HG03280 (cell line): ENCODE measurements around the gene CTNNA1.

Experiments used
- ATAC-seq: cut with Tn5 transposase; IDR thresholded peaks from one replicate; pipeline ENCODE4 v1.9.1; 2021; ENCODE audit warnings: mild to moderate bottlenecking, moderate library complexity; ENCODE audit not compliant: unreplicated experiment

Gene CTNNA1

DNA sequence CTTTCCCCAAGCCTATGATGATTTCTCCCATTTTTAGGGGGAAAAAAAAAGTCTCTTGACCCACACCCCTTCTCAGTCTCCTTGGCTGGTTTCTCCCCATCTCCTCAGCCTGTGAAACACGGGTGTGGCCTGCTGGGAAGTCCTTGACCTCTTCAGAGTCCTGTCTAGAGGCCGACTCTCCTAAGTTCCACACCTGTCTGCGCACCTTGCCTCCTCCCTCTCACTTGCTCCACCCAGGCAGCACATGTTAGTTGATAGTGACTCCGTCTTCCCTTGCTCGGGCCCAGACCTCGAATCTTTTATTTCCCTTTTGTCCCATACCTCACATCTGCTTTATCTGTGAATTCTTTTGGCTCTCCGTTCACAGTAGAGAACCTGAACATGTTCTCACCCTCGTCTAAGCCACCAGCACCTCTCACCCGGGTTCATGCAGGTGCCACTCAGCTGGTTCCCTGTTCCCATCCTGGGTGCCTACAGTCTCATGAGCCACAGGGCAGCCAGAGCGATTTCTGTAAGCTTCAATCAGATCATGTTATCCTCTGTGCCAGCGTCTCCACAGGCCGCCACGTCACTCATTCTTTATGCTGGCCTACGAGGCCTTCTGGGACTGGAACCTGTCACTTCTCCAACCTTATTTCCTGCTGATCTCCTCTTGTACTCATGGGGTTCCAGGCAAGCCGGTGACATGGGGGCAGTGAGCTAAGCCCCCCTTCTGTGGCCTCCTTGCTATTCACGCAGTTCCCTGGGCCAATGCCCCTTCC is 173.6 kb downstream of the CTNNA1 start:
- no peak for ATAC-seq

DNA sequence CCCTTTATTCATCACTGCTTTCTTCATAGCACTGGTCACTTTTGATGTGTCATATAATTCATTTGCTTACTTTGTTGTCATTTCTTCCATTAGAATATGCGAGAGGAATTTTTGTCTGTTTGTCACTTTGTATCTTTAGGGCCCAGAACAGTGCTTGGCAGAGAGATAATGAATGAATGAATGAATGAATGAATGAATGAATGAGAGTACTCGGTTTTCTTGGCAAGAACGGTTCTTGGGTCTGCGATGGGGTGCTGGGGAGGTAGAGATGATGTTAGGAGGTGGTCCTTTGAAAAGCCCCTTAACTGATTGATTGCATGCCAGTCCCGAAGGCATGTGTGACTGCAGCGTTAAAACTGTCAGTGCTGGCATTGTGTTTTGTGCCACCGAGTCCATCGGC is 174.3 kb downstream of the CTNNA1 start:
- no peak for ATAC-seq

DNA sequence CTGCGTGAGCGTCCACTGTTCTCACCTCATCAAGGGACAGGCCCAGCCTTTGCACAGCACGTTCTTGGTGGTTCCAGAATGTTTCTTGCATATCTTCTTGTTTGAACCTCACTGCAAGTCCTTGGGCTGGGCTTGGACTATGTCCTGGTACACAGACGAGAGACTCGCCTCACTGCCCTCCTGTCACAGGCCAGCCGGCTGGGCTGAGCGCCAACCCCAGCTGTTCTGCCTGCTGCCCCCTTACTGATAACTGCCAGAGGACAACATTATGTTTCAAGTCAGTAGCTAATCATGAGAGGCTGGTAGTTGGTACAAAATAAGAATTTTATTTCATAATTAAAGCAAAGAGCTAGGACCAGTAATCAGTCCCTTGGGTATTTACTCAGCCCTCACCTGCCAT is 174.8 kb downstream of the CTNNA1 start:
- ATAC-seq, result no peak

DNA sequence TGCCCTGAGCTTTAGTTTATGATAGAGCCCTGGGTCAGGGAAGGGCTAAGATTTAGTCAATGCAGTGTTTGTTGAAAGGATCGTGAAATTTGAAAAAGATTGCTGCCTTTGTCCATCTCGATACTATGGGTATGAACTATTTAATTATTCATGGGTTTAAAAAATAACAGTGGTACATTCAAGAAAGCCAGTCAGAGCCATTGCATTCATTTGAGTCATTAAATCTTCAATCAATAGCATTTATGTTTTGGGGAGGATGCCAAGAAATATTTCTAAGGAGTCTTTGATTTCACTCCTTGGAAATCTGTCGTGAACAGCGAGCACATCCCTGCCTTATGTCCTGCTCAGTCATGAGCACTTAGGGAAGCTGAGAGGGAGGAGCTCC is 176.3 kb downstream of the CTNNA1 start:
- no peak for ATAC-seq

DNA sequence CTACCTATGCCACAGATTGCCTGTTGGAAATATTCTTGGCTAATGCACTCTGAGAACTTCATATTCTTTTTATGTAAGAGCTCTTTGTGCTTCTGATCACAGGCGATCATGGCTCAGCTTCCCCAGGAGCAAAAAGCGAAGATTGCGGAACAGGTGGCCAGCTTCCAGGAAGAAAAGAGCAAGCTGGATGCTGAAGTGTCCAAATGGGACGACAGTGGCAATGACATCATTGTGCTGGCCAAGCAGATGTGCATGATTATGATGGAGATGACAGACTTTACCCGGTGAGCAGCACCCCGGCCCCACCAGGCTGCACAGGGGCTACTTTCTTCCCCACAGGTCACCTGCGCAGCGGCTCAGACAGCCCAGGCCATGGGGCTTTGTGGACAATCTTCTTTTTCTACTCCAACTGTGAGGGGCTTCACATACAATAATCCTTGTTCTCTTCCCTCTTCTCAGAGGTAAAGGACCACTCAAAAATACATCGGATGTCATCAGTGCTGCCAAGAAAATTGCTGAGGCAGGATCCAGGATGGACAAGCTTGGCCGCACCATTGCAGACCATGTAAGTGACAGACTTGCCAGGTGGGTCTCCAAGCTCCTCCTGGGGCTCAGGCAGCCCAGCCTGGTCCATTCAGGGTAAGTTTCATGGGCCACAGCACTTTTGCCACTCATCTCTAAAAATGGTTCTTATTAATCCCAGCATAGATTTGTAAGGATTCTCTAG is 177.3 kb downstream of the CTNNA1 start:
- ATAC-seq, result no peak

DNA sequence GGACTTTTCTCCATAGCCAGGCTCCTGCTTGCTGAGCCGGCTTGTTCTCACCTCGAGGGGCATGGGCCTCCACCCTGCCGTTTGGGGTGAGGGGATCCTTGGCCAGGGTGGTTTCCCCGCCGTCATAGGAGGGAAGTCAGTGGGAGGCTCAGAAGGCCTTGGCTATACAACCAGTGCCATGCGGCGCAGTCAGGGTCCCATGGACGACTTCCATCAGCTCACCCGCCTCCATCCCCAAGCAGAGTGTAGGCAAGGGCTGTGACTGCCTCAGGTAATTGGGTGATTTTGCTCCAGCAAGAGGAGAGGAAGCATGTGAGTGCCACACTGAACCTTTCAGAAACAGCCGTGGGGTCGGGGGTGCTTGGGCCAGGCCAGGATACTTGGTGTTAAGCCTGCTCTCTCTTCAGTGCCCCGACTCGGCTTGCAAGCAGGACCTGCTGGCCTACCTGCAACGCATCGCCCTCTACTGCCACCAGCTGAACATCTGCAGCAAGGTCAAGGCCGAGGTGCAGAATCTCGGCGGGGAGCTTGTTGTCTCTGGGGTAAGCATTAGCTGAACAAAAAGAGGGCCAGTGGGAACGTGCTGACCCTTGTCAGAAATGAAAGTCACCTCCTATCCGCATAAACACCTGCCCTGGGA is 179.1 kb downstream of the CTNNA1 start:
- ATAC-seq, result no peak

DNA sequence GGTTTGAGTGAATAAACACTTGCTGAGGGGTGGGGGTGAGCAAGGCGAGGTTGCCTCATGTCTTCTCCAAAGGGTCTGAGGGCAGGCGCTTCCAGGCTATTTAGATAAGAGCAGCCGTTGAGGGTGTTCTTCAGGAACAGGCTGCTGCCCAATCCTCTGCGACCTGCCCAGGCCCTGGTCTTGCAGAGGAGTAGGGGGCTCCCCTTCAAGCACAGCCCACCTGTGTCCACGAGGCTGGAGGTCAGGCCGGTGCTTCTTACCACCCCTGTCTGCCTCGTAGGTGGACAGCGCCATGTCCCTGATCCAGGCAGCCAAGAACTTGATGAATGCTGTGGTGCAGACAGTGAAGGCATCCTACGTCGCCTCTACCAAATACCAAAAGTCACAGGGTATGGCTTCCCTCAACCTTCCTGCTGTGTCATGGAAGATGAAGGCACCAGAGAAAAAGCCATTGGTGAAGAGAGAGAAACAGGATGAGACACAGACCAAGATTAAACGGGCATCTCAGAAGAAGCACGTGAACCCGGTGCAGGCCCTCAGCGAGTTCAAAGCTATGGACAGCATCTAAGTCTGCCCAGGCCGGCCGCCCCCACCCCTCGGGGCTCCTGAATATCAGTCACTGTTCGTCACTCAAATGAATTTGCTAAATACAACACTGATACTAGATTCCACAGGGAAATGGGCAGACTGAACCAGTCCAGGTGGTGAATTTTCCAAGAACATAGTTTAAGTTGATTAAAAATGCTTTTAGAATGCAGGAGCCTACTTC is 180.5 kb downstream of the CTNNA1 start:
- ATAC-seq, result no peak

DNA sequence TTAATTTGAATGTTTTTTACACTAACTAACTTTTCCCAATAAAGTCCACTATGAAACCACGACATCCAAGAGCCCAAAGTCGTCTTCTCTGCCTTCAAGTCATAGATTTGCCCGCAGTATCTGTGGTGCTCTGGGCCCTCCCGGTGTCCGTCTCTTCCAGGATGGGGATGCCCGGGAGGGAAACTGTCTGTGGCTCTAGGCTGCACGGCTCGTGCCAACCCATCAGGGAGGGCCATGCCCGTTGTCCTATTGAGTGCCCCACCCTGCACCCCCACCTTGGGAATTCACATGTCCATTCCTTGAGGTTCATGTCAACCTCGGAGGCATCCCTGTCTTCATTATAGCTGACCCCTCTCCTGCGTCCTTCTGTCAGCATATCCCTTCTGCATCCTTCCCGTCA is 181.7 kb downstream of the CTNNA1 start:
- ATAC-seq, result no peak

DNA sequence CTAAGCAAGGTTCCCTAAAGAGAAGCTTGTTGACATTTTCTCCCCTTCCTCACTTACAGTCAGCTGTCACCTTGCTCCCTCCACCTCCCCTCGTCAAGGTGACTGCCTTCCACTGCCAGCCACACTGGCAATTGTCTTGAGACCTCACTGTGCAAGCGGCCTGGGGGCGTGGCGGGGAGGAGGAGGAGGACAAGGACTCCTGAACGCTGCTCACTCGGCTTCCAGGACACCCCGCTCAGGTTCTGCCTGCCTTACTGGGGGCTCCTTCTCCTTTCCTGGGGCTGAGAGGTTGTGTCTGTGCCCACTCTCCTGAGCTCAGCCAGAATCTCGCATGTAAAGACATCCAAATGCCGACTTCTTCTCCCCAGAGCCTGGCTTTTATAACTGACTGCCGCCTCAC is 182.2 kb downstream of the CTNNA1 start:
- ATAC-seq, result no peak

DNA sequence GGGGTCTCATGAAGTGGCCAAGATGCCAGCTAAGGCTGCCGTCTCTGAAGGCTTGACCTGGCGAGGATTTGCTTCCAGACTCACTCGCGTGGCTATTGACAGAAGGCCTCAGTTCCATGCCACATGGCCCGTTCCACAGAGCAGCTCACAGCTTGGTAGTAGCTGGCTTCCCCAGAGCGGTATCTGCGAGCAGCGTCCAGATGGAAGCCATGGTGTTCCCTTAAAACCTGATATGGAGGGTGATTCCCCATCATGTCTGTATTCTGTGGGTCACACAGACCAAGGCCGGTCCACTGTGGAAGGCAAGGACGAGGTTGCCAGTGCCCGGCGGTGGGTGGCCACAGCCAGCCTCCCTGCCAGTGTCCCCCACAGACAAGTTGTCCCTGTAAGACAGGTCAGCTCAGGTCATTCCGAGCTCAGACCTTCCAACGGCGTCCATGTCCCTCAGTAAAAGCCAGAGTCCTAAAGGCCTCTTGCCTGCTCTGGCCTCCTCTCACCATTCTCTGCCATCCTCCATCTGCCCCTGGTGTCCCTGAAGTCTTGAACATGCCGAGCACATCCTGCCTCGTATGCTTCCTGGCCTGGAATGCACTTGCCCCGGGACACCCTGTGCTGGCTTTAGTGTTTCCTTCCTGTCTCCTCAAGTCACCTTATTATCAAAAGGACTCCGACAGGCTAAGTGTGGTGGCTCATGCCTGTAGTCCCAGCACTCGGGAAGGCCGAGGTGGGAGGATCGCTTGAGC is 183.2 kb downstream of the CTNNA1 start:
- ATAC-seq, result no peak

DNA sequence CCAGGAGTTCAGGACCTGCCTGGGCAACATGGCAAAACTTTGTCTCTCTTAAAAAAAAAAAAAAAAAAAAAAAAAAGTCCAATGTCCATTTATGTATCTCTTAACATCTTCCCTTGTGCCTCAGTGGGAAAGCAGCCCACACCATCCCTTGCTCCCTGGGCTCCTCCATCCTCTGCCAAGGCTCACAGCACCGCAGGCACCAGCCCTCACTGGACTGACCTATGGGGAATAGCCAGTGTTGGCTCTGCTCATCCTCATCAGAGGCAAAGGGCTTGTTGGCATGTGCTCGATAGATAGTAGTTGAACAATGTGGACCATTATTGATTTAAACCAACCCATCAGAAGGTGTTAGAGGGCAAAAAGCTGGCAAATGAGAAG is 183.7 kb downstream of the CTNNA1 start:
- ATAC-seq, result no peak

DNA sequence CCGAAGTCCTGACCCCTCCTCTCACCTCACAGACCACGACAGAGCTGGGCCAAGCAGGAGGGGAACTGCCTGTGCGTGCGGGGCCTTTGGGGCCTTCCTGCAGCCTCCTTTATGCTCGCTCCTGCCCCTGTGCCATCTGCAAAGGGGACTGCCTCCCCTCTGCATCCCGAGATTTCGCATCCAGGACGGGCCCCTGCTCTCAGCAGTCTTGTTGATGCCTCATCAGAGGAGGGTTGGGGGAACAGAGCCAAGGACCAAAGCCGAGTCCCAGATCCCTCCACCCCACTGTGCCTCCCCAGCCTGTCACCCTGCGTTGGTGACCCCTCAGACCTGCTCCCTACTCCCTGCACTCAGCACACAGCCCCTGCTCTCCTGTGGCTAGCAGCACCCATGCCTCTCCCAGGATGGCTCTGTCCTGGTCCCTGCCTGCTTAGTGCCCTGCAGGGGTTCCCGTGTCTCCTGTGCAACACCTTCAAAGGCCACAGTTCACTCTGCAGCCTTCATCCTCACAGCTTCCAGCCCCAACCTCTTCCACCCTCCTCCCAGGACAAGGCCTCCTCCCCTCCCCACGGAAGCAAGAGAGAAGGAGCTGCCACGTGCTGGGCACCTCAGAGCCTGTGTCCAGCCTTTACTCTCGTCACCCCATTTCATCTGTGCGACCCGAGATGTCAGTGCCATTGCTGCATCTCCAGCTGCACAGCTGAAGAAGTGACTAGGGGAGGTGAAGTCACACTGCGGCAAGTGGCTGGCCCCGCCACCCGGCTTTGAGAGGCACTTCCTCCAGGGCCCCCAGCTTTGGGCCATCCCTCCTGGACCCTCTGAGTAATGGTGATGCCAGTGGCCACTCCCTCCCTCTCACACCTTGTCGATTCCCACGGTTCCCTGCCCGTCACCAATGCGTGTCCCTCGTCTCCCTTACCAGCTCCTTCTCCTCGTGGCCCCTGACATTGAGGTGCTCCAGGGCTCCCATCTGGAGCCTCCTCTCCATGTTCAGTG is 184.5 kb downstream of the CTNNA1 start:
- no peak for ATAC-seq

DNA sequence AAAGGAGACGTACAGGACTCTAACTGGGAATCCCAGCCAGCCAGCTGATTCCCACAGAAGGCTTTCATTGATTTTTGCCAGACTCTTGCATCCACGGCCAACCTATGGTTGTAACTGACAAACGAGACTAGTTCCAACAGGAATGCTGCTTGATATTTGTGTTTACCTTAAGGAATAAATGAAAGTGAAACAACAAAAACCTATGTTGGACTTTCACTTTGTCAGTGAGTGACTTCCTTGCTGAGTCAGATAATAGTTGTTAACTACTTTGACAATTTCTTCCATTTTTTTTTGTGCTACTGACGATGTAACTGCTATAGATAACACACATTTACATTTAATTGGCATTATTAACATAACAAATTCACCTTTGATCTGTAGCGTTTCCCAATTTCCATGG is 185.3 kb downstream of the CTNNA1 start:
- no peak for ATAC-seq

DNA sequence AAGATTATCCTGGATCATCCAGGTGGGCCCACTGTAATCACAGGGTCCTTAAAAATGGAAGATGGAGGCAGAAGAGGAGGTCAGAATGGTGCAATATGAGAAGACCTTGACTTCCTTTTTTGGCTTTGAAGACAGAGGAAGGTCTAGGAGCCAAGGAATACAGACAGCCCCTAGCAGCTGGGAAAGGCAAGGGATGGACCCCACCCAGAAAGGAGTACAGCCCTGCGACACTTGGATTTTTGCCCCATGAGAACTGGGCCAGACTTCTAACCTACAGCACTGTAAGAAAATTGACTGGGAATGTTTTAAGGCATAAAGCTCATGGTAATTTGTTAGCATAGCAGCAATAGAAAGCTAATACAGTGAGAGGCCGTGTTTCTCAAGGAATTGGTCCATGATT is 188.8 kb downstream of the CTNNA1 start:
- ATAC-seq, result no peak

DNA sequence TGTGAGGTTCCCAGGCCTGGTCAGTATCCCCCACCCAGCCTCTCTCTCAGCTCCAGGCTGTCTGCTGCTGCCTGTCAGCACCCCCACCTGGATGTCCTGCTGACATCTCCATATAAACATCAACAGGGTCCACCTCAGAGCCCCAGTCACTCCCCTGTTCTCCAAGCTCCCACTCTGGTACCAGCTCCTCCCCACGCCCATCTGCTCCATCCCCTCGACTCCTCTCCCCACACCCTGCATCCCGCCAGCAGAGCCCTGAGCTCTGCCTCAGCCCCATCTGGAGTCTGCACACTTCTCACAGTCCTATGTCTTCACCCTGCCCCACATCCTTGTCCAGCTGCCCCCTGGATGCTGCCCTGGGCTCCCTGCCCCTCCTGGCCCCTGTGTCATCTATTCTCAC is 189.6 kb downstream of the CTNNA1 start:
- no peak for ATAC-seq

DNA sequence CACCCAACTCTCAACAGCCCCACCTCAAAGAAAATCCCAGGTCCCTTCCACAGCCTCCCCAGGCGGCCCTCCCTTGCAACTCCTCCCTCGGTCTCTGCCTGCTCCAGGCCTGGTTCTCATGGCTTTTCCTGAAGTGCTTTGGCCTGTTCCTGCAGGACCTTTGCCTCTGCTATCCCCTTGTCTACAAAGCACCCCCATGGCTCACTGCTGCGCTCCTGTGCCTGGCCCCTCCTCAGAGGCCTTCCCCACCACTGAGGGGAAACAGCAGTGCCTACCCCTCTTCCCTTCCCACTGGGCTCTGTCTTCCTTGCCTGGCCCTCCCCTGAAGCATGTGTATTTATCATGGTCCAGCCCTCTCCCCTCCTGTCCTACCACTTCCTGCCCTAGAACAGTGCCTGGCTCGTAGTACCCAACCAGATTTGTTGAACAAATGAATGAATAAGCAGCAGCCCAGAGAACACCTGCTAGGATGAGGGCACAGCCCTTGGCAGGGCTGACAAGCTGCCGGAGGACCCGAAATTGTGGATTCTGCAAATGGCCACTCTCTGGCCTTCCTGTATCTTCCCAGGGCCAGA is 190.5 kb downstream of the CTNNA1 start:
- no peak for ATAC-seq

DNA sequence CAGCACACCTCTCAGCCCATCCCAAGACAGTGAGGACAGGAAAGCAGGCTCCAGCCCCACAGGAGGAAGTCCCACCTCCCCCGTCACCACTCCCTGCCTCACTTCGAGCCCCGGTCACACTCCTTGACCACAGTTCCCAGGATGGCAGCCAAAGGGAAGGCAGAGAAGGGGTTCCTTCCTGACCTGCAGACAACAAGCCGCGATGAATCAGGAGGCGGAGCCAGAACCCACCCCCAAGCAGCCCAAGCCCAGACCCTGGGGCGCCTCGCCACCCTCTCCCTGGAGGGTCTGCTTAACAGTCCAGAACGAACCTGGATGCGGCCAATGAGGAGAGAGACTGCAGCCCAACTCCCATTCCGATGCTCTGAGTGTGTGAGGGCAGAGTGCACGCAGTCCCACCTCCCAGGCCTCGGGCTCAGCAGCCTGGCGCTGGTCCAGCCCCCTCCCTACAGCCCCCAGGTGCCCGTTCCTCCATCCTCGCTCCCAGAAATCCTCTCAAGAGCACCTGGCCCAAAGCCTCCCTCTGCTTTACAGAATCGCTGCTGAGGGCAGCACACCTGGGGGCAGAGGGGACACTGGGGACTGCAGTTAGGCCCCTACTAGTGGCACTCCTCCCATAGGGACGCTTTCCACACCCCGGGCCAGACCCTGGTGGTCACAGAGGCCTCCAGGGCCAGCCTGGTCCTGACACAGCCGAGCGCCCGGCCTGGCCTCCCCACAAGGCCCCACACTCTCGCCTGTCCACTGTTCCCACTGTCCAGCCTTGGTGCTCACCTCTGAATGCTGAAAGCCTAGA is 191.5 kb downstream of the CTNNA1 start:
- no peak for ATAC-seq
